HG02870 (cell line): ENCODE data around the gene DNAJA1.
"Not testable (repeated sequence)": the region's sequence is repeated elsewhere in the genome, so short reads cannot be mapped to it uniquely, and the experiment has no call there.

ENCODE experiments used
- ATAC-seq: cut with Tn5 transposase; IDR thresholded peaks from one replicate; pipeline ENCODE4 v1.9.1; 2021; ENCODE audit warnings: mild to moderate bottlenecking, moderate library complexity; ENCODE audit not compliant: unreplicated experiment

The DNAJA1 gene

GRCh38 chr9:33024966-33025571 lies at the start of gene DNAJA1:
Gene DNAJA1, plus strand, starts transcription at chr9:33025273. Its CDS starts 1,212 bp downstream, at chr9:33026485.
- ATAC-seq: peak; percentile 87

- no peak for ATAC-seq
These were observed 47.0 kb upstream of the DNAJA1 start for GRCh38 chr9:32978051-32978450.

GRCh38 chr9:32986971-32987370 lies 38.1 kb upstream of the DNAJA1 start:
- ATAC-seq: no peak

GRCh38 chr9:32989660-32990059 lies 35.4 kb upstream of the DNAJA1 start:
- ATAC-seq: no peak

- no peak for ATAC-seq
These were observed 33.0 kb upstream of the DNAJA1 start for GRCh38 chr9:32991897-32992594.

- no peak for ATAC-seq
These were observed 32.4 kb upstream of the DNAJA1 start for GRCh38 chr9:32992595-32993238.

- ATAC-seq: peak; percentile 12
These were observed 24.4 kb upstream of the DNAJA1 start for GRCh38 chr9:33000682-33001055.

- not testable (repeated sequence) for ATAC-seq
These were observed 19.7 kb upstream of the DNAJA1 start for GRCh38 chr9:33005335-33005734.

- no peak for ATAC-seq
These were observed 17.3 kb upstream of the DNAJA1 start for GRCh38 chr9:33007755-33008154.

- ATAC-seq: no peak
These were observed 13.2 kb upstream of the DNAJA1 start for GRCh38 chr9:33011831-33012230.

- ATAC-seq: no peak
These were observed 12.6 kb upstream of the DNAJA1 start for GRCh38 chr9:33012328-33013069.

- no peak for ATAC-seq
These were observed 11.0 kb upstream of the DNAJA1 start for GRCh38 chr9:33013962-33014664.

- no peak for ATAC-seq
These were observed 10.4 kb upstream of the DNAJA1 start for GRCh38 chr9:33014665-33015014.

- ATAC-seq: no peak
These were observed 7.6 kb upstream of the DNAJA1 start for GRCh38 chr9:33017283-33018041.

- no peak for ATAC-seq
These were observed 5.3 kb upstream of the DNAJA1 start for GRCh38 chr9:33019797-33020196.

GRCh38 chr9:33022303-33022702 lies 2.8 kb upstream of the DNAJA1 start:
- no peak for ATAC-seq

- ATAC-seq: no peak
These were observed 2.3 kb upstream of the DNAJA1 start for GRCh38 chr9:33022755-33023154.

- ATAC-seq: no peak
These were observed 1.4 kb upstream of the DNAJA1 start for GRCh38 chr9:33023661-33024060.

GRCh38 chr9:33024126-33024965 lies 727 bp upstream of the DNAJA1 start:
- peak; percentile 0 for ATAC-seq
